HTR-8/SVneo (cell line): ENCODE data around the gene MYBBP1A.

ENCODE experiments used
- DNase-seq: peaks from one replicate; pipeline ENCODE4 v3.0.0; 2011; ENCODE audit warnings: low spot score, mixed read lengths; ENCODE audit not compliant: insufficient read length
- FAIRE-seq: peaks from 2 replicates; lab custom pipeline; 2011; peaks lifted over from hg19 to GRCh38; lab: Jason Lieb, UNC

Gene MYBBP1A

GRCh38 chr17:4551141-4551540 is 4.0 kb downstream of the MYBBP1A start:
- no peak for DNase-seq
- no peak for FAIRE-seq

GRCh38 chr17:4550534-4551039 is 4.6 kb downstream of the MYBBP1A start:
- no peak for DNase-seq
- FAIRE-seq: no peak

- DNase-seq (no peak), FAIRE-seq (peak; percentile 28)
Measured at GRCh38 chr17:4549781-4550533, 5.2 kb downstream of the MYBBP1A start.

- DNase-seq: peak; percentile 66
- FAIRE-seq: peak; percentile 54
Measured at GRCh38 chr17:4548721-4549531, 6.3 kb downstream of the MYBBP1A start.

GRCh38 chr17:4548061-4548461 is 7.1 kb downstream of the MYBBP1A start:
- no peak for DNase-seq
- no peak for FAIRE-seq

DNA sequence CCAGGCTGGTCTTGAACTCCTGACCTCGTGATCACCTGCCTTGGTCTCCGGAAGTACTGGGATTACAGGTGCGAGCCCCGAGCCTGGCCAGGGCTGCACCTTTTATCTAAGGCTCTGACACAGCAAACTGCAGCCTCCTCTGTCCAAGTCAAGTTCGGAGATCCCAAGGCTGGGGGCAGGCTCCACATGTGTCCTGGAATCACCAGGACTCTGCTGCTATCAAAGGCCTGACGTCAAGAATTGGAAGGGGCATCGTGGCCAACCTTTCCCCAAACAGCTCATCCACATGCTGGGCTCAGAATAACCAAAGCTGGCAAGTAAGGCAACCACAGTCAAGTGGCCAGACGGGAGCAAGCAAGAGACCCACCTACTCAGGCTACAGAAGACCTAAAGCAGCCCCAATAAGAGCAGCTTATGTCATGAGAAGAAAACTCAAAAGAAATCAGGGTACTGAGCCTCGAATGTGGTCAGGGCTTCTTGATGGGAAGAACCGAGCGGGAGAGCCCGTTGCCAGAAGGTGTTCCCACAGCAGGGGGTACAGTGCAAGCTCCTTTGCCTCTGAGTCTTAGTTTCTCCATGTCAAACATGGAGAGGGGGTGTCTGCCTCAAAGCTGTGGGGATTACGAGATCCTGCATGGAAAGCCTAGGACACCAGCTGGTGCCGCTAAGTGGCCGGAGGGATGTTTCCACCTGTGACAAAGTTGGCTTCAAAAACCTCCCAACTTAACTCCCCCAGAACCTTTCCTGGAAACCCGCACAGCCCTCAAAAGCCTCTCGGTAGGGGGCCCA is 7.9 kb downstream of the MYBBP1A start:
- DNase-seq (no peak), FAIRE-seq (no peak)

GRCh38 chr17:4545217-4545951 is 9.8 kb downstream of the MYBBP1A start:
- DNase-seq (no peak), FAIRE-seq (no peak)

DNA sequence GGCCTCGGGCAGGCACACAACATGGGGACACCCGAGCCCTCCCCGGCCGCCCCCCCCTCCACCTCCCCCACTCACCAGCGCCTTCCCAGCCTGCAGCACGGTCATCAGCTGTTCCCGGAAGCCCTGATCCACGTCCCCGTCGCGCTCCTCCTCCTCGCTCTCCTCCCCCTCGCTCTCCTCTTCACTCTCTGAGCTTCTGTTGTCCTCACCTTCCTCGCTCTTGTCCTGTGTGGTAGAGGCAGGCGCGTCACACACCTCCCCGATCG is 10.3 kb downstream of the MYBBP1A start:
- FAIRE-seq (no peak), DNase-seq (no peak)

DNA sequence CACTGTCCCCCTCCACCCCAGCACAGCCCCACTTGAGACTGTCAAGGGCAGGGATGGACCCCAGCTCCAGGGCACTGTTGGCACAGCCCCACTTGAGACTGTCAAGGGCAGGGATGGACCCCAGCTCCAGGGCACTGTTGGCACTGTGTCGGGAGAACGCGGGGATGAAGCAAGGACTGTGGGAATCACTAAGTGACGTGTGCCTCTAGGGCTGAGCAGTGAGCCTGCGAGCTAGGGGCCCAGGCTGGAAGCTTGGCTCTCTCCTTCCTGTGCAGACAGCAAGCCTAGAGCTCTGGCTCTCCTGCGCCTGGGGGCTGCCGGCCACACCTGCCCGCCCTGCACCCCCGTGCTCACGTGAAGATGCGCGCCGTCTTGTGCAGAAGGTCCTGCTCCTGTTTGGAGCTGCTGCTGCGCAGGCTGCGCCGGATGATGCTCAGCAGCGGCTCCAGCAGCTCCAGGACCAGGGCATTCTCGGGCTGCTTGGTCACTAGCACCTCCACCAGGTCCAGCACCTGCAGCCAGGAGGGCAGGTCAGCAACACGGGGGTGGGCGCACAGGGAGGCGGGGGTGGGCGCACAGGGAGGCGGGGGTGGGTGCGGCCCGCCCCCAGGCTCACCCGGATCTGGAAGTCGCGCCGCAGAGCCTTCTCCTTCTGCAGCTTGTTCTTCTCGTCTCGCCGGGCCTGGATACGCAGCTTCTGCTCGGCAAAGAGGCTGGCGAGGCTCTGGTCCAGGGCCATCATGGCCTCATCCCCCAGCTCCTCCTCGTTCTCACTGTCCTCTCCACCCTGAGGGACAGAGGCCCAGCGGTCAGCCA is 10.8 kb downstream of the MYBBP1A start:
- FAIRE-seq: no peak
- no peak for DNase-seq

GRCh38 chr17:4543557-4544026 is 11.6 kb downstream of the MYBBP1A start:
- DNase-seq (no peak), FAIRE-seq (no peak)

DNA sequence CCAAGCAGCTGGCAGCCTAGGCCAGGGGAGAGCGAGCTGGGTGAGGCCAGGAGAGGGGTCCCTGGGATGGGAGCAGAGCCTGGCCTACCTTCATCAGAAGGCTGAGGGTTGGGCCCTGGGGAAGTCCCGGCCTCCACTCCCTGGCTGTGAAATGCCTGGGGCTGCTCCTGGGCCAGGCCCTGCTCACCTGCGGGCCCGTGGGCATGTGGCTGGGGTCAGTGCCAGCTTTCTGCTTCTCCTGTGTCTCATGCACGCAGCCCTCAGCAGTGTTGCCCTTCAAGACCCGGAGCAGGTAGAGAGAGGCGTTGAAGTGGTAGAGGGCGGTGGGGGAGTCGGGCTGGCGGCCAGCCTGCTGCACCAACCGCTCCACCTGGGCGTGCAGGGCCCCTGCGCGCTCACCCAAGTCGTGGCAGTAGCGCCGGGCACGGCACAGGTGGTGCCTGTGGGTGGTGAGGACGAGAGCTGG is 12.4 kb downstream of the MYBBP1A start:
- DNase-seq: no peak
- no peak for FAIRE-seq

DNA sequence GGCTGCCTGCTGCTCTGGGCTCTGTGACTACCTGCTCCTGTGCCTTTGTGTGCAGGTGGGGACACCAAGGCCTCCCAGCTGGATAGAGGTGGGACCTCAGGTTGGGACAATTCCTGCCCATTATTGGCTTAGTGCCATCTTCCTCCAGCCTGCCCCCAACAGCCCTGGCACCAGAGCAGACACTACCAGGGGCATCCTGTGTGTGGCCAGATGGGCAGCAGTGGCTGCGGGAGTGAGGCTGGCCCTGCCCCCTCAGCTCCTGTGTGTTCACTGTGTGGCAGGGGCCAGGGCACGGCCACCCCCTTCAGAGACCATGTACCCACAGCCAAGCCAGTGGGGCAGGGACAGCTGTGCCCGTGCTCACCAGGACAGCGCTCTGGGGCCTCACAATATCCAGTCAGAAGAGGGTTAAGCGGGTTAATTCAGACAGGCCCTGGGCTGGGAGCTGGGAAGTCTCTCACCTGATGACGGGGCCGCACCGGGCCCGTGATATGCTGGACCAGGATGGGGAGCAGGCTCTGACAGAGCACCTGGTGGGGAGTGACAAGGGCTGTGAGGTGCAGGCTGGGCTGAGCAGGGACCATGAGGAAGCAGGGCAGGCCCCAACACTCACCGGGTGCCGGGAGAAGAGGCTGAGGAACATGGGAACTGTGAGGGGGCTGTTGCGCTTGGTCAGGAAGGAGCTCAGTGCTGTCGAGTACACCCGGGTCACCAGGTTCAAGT is 13.0 kb downstream of the MYBBP1A start:
- no peak for DNase-seq
- peak; percentile 33 for FAIRE-seq

DNA sequence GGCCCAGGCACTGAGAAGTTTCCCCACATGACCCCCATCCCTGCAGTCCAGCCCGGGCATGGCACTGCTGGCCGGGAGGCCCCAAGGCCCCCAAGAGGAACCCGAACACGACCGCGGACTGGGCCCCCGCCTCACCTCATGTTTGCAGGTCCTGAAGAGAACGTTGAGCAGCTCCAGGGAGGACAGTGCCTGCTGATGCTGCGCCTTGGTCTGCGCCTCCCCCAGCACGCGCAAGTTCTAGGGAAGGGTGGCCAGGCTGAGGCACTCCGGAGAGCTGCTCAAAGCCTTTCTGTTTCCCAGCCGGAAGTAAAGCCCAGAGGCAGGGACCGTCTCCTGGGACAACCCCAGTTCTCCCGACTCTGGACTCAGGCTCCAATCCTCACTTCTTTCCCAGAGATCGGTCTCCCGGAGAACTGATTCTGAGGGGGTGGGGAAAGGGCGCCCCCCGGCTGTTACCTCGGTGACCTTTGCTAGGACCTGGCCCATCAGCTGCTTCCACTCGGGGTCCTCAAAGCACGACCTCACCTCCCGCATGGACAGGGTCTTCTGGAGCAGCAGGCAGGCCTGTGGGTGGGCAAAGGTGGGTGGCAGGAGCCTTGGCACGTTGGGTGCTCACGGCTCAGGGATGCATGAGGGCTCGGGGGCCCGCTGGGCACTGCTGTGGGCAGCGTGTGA is 13.7 kb downstream of the MYBBP1A start:
- FAIRE-seq: no peak
- no peak for DNase-seq

DNA sequence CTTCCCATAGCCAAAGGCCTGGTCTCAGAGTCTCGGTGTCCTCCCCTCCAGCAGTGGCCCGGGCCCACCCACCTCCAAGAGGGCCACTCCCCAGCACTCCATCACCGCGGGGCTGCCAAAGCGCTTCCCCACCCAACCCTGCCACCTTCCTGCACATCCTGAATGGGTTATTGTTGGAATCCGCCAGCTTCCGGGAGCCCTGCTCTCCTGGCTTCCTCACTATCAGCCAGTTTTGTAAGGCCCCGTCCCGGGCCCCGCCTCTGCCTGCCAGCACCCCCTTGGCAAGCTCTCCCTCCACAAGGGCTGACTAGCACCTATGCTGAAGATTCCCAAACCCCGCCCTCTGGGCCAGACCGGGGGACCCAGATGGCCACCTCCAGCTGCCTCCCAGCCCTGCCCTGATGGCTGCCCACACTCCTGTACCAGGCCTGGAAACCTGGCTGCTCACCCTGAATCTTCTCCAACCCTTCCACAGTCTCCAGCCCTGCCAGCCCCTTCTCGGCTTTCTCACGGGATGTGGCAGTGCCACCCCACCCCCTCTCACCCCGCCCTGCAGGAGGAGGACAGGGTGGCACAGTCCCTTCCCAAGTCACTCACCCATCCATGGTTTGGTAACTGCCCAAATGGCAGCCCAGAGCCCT is 14.4 kb downstream of the MYBBP1A start:
- FAIRE-seq (no peak), DNase-seq (no peak)

DNA sequence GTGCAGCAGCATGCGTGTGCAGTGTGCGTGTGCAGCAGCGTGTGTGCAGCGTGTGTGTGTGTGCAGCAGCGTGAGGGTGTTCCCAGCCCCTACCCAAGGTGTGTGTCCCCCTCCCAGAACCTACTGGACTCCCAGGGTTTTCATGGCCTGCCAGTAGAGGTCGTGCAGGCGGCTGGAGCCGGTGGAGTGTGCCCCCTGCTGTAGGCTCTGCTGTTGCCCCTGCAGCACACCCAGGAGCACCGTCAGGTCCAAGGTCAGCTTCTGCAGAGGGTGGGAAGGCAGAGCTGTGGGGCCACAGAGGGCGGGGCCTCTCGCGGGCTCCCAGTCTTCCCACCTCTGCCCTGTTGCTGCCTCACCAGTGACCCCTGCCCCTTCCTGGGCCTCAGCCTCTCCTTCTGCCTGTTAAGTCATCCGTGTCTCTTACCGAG is 14.9 kb downstream of the MYBBP1A start:
- DNase-seq (no peak), FAIRE-seq (no peak)

- DNase-seq (no peak), FAIRE-seq (no peak)
Measured at GRCh38 chr17:4539576-4540223, 15.5 kb downstream of the MYBBP1A start.

DNA sequence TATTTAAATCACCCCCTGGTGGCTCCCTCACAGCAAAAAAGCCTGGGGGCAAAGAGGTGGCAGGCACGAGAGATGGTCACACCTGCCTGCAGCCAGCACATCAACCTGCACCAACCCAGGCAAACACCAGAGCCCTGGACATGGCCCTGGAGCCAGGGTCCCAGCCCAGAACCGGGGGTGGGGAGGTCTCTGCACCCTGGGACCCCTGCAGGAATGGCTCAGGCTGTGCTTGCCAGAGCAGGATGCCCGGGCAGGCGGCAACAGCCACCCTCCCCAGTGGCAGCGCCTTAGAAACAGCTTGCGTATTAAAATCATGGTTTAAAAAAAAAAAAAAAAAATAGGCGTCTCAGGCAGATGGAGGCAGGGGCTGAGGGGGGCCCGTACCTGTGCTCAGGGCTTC is 16.2 kb downstream of the MYBBP1A start:
- FAIRE-seq (no peak), DNase-seq (no peak)
